ENCODE results near the gene PIP5K1C. TPM values are rescaled to one million over a fixed set of nuclear protein-coding genes. Genes with fewer than 3 reads are reported as not detected.

The PIP5K1C gene
- total RNA-seq, 1 donor from 2014 or later, result 8.6 TPM

DNA sequence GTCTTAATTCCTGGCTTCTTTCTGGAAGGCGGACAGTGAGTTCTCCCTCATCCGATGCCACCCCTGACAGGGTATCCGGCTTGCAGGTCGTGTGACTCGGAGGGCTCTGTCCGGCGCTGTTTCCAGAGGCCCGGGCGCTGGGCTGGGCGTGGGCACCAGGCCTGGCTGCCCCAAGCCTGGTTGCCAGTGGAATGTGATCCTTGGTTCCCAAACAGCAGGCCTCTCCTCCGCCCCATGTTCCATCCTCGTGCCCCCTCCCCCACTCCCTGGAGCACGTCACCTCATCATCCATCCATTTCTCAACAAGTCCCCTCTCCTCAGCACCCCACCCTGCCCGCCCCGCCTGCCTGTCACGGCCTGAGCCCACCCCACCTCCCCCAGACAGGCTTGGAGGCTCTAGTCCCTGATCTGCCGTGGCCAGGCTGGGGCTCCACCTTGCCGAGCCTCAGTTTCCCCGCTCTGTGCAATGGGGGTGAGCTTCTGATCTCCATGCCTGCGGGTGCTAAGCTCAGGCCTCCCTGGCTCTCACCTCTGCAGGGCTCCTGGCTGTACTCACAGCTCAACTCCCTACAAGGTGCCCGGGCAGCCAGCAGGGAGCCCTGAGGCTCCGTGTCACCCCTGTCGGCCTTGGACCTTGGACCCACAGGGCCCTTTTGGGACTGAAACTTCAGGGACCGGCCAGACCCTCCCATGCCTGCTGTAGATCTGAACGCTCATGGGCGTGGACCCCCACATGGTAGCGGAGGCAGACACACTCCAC lies 95.9 kb downstream of the PIP5K1C start:
- H3K27ac ChIP-seq, result no peak overlapping the region
- Mint-ChIP-seq H3K4me1 (peaks cover 11% of the 10 kb centered on the region), H3K27me3 (ENCODE audit: insufficient read depth, low read depth) (peaks cover 8% of the 10 kb centered on the region), H3K9me3 (no peaks in the 10 kb centered on the region), H3K27ac (peak overlapping the region; percentile 78), H3K4me3 (no peak overlapping the region), H3K36me3 (no peaks in the 10 kb centered on the region)
- H3K9ac ChIP-seq, result no peak overlapping the region
- H3K27me3 ChIP-seq, result peaks cover 37% of the 10 kb centered on the region
- no peak overlapping the region for H2AFZ ChIP-seq (replicated peaks)
- H3K4me1 ChIP-seq, result peaks cover 12% of the 10 kb centered on the region
- TF ChIP-seq, protein P1, sequence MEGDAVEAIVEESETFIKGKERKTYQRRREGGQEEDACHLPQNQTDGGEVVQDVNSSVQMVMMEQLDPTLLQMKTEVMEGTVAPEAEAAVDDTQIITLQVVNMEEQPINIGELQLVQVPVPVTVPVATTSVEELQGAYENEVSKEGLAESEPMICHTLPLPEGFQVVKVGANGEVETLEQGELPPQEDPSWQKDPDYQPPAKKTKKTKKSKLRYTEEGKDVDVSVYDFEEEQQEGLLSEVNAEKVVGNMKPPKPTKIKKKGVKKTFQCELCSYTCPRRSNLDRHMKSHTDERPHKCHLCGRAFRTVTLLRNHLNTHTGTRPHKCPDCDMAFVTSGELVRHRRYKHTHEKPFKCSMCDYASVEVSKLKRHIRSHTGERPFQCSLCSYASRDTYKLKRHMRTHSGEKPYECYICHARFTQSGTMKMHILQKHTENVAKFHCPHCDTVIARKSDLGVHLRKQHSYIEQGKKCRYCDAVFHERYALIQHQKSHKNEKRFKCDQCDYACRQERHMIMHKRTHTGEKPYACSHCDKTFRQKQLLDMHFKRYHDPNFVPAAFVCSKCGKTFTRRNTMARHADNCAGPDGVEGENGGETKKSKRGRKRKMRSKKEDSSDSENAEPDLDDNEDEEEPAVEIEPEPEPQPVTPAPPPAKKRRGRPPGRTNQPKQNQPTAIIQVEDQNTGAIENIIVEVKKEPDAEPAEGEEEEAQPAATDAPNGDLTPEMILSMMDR (IDR thresholded peaks at IDR 0.05), result no peak
- no peak for TF ChIP-seq EZH2 (IDR thresholded peaks at IDR 0.05)
- TF ChIP-seq EZH2phosphoT487 (IDR thresholded peaks at IDR 0.05), result no peak
- H3K4me2 ChIP-seq, result no peak overlapping the region
- H3F3A ChIP-seq (ENCODE audit: low read depth), result peaks cover 14% of the 10 kb centered on the region
- no peak for DNase-seq (ENCODE audit: low spot score)
- no peaks in the 10 kb centered on the region for H3K79me2 ChIP-seq (ENCODE audit: low read depth)
- H3K36me3 ChIP-seq, result no peaks in the 10 kb centered on the region
- H3K4me3 ChIP-seq, result no peak overlapping the region
- H4K20me1 ChIP-seq (ENCODE audit: low read depth), result no peaks in the 10 kb centered on the region
- H3K9me3 ChIP-seq (ENCODE audit: low read depth), result no peaks in the 10 kb centered on the region

DNA sequence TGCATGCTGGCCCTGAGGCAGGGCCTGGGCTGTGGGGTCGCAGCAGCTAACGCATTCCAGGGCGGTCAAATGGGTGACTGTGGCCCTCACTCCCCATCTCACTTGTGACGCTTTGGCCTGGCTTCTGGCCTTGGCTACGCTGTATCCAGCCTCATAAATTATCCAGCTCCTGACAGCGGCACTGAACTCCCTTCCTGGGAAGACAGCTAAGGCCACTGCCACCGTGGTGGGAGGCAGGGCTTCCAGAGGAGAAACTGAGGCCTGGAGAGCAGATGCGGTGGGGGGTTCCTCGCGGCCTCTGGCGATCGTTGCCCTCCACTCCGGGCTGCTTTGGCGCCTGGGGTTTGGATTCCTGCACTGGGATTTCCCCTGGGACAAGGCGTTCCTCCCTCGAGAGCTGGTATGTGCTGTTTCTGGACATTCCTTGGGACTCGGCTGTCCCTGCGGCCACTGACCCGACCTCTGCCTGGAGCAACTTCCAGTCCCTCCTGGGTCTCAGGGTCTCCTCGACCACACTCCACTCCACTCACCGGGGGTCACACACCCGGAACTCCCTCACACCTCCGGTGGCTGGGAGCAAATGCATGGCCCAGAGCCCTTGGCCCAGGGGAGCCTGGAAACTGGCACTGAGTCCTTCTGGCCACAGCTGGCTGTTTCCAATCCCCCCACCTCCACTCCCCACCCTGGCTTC lies 97.0 kb downstream of the PIP5K1C start:
- H3F3A ChIP-seq (ENCODE audit: low read depth), result peaks cover 12% of the 10 kb centered on the region
- TF ChIP-seq, protein P1 (IDR thresholded peaks at IDR 0.05), result no peak
- TF ChIP-seq EZH2 (IDR thresholded peaks at IDR 0.05) (no peak), EZH2phosphoT487 (IDR thresholded peaks at IDR 0.05) (no peak)
- Mint-ChIP-seq H3K36me3 (no peaks in the 10 kb centered on the region), H3K27ac (no peak overlapping the region), H3K4me3 (no peak overlapping the region), H3K4me1 (peaks cover 10% of the 10 kb centered on the region), H3K9me3 (no peaks in the 10 kb centered on the region), H3K27me3 (ENCODE audit: insufficient read depth, low read depth) (peaks cover 8% of the 10 kb centered on the region)
- no peak overlapping the region for H3K9ac ChIP-seq
- H3K4me3 ChIP-seq, result no peak overlapping the region
- H4K20me1 ChIP-seq (ENCODE audit: low read depth), result no peaks in the 10 kb centered on the region
- H3K9me3 ChIP-seq (ENCODE audit: low read depth), result no peaks in the 10 kb centered on the region
- H2AFZ ChIP-seq (replicated peaks), result no peak overlapping the region
- no peak overlapping the region for H3K27ac ChIP-seq
- H3K36me3 ChIP-seq, result no peaks in the 10 kb centered on the region
- peaks cover 37% of the 10 kb centered on the region for H3K27me3 ChIP-seq
- H3K79me2 ChIP-seq (ENCODE audit: low read depth), result no peaks in the 10 kb centered on the region
- no peak for DNase-seq (ENCODE audit: low spot score)
- peaks cover 12% of the 10 kb centered on the region for H3K4me1 ChIP-seq
- H3K4me2 ChIP-seq, result no peak overlapping the region

DNA sequence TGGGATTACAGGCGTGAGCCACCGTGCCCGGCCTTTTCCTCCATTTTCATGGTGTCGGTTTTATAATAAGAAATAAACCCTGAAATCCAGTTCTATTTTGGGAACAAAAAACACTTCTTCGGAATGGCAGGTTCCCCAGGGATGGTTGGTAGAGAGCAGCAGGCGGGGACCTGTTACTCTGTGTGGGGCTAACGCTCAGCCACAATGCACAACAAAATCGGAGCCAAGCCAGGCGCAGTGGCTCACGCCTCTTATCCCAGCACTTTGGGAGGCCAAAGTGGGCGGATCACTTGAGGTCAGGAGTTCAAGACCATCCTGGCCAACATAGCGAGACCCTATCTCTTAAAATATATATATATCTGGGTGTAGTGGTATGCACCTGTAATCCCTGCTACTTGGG lies 99.2 kb downstream of the PIP5K1C start:
- DNase-seq (ENCODE audit: low spot score), result no peak
- Mint-ChIP-seq H3K36me3 (no peaks in the 10 kb centered on the region), H3K27me3 (ENCODE audit: insufficient read depth, low read depth) (peaks cover 2% of the 10 kb centered on the region), H3K4me1 (no peaks in the 10 kb centered on the region), H3K4me3 (no peak overlapping the region), H3K27ac (no peak overlapping the region), H3K9me3 (no peaks in the 10 kb centered on the region)
- H3K9ac ChIP-seq, result no peak overlapping the region
- H2AFZ ChIP-seq (replicated peaks), result no peak overlapping the region
- H4K20me1 ChIP-seq (ENCODE audit: low read depth), result no peaks in the 10 kb centered on the region
- H3K36me3 ChIP-seq, result no peaks in the 10 kb centered on the region
- H3K4me1 ChIP-seq, result no peaks in the 10 kb centered on the region
- no peaks in the 10 kb centered on the region for H3K79me2 ChIP-seq (ENCODE audit: low read depth)
- H3K4me2 ChIP-seq, result no peak overlapping the region
- no peaks in the 10 kb centered on the region for H3K9me3 ChIP-seq (ENCODE audit: low read depth)
- no peak overlapping the region for H3K27ac ChIP-seq
- TF ChIP-seq EZH2 (IDR thresholded peaks at IDR 0.05), result no peak
- TF ChIP-seq, protein P1 (IDR thresholded peaks at IDR 0.05), result no peak
- no peak for TF ChIP-seq EZH2phosphoT487 (IDR thresholded peaks at IDR 0.05)
- H3F3A ChIP-seq (ENCODE audit: low read depth), result no peaks in the 10 kb centered on the region
- H3K27me3 ChIP-seq, result peaks cover 17% of the 10 kb centered on the region
- H3K4me3 ChIP-seq, result no peak overlapping the region
